Transverse colon (tissue), 4 donors: ENCODE results near the gene RRP1. TPM values are rescaled to one million over a fixed set of nuclear protein-coding genes. Genes with fewer than 3 reads are reported as not detected.

ENCODE experiments used
- DNase-seq: peaks from one replicate; pipeline ENCODE4 v3.0.0-alpha.2; 2019
- H3K27ac ChIP-seq, 4 donors: fragments of 200-600 bp; sonication (generic); 2 replicates each; pipeline ENCODE4 v1.5.1; 2016 to 2018; ENCODE audit warnings: inconsistent platforms in 4 of 4
- H3K27me3 ChIP-seq: fragments of 200-600 bp; sonication (generic); 2 replicates; pipeline ENCODE4 v1.5.1; 2017; ENCODE audit warnings: inconsistent platforms
- H3K36me3 ChIP-seq, 4 donors: fragments of 200-600 bp; sonication (generic); 2 replicates each; pipeline ENCODE4 v1.5.1; 2017 to 2019; ENCODE audit warnings: inconsistent platforms in 4 of 4
- H3K4me1 ChIP-seq, 4 donors: fragments of 200-600 bp; sonication (generic); 2 replicates each; pipeline ENCODE4 v1.5.1; 2017 to 2020; ENCODE audit warnings: inconsistent platforms in 4 of 4
- H3K4me3 ChIP-seq, 4 donors: fragments of 200-600 bp; sonication (generic); 1 replicate in 1 of 4; 2 replicates in 3 of 4; pipeline versions ENCODE4 v1.5.1 to v1.6.1; 2017 to 2019; ENCODE audit warnings: inconsistent platforms in 4 of 4
- H3K9me3 ChIP-seq, 2 donors: fragments of 200-600 bp; sonication (generic); 2 replicates each; pipeline ENCODE4 v1.5.1; 2017 to 2019; ENCODE audit warnings: inconsistent platforms in 2 of 2
- CTCF ChIP-seq, 5 experiments: fragments of 200-600 bp in 3 of 5; fragments of 450-650 bp in 2 of 5; sonication (generic) in 3 of 5; IDR thresholded peaks; 1 replicate in 2 of 5; 2 replicates in 3 of 5; pipeline ENCODE4 v1.5.1; 2016 to 2017; ENCODE audit warnings: antibody characterized with exemption in 5 of 5, inconsistent platforms in 3 of 5, mild to moderate bottlenecking in 2 of 5, moderate library complexity in 1 of 5
- EP300 ChIP-seq: sonication (generic); formaldehyde crosslinking; IDR thresholded peaks from one replicate; pipeline ENCODE4 v1.6.1; 2017; ENCODE audit warnings: antibody characterized with exemption, low read depth
- POLR2A ChIP-seq: fragments of 450-650 bp; IDR thresholded peaks from one replicate; pipeline ENCODE4 v1.6.1; 2016; ENCODE audit warnings: antibody characterized with exemption, mild to moderate bottlenecking, moderate library complexity
- POLR2AphosphoS5 ChIP-seq, 3 donors: sonication (generic); formaldehyde crosslinking; IDR thresholded peaks; one replicate each; pipeline ENCODE4 v1.6.1; 2016; ENCODE audit warnings: antibody characterized with exemption in 3 of 3
- WGBS, 2 donors: methylation state at CpG; one replicate each; pipeline ENCODE4 v1.1.5; 2018; ENCODE audit warnings: low coverage in 1 of 2; 5-methylcytosine and 5-hydroxymethylcytosine counted together
- in situ Hi-C, 4 donors: fragments of 200-750 bp; cut with MboI; loops; one replicate each; pipeline versions ENCODE4 v1.15.0 to v1.15.1; 2017; ENCODE audit warnings: low sequenced_read_pairs in 3 of 4, low pct_ligation_motif_present in 1 of 4, low pct_unique_long_range_greater_than_20kb in 1 of 4
- intact Hi-C: fragments of 100-400 bp; cut with DNase I; formaldehyde crosslinking; loops from one replicate; pipeline ENCODE4 v1.15.1; 2023; ENCODE audit warnings: low total_unique reads
- total RNA-seq, 4 donors: library from RNA; depleted of rRNA; stranded (reverse); fragments of >200 nt; gene quantifications; one replicate each; pipeline ENCODE4 v1.1.0, GENCODE V29; 2016

RRP1 gene
- total RNA-seq, 4 donors from 2014 or later, result 5.2 to 26.1 (median 11.1) TPM

- no peaks in the 10 kb centered on the region for H3K9me3 ChIP-seq
- no peak for DNase-seq
- in situ Hi-C loops (no loop called here), intact Hi-C loops (no loop called here)
- H3K27ac ChIP-seq, result no peak overlapping the region
- peaks cover 0 to 10% (median 1%) of the 10 kb centered on the region in 4 donors for H3K4me1 ChIP-seq
- no peak overlapping the region for H3K4me3 ChIP-seq
- peaks cover 0 to 17% (median 7%) of the 10 kb centered on the region in 4 donors for H3K36me3 ChIP-seq
- TF ChIP-seq CTCF (IDR thresholded peaks at IDR 0.05), result no peak
- TF ChIP-seq EP300, result no peak
- H3K27me3 ChIP-seq, result no peaks in the 10 kb centered on the region
- 90 to 92% methylated on average over 2 to 22 of the region's 22 CpGs for WGBS, 2 donors
Measured at GRCh38 chr21:43760391-43760958, 28.9 kb upstream of the RRP1 start.

- 97% methylated on average over 18 of the region's 18 CpGs; no CpG with 5 or more reads in 1 of the 2 donors for WGBS, 2 donors
- H3K27me3 ChIP-seq, result no peaks in the 10 kb centered on the region
- H3K4me1 ChIP-seq, result peaks cover 0 to 15% (median 1%) of the 10 kb centered on the region in 4 donors
- H3K36me3 ChIP-seq, result peaks cover 0 to 13% (median 0%) of the 10 kb centered on the region in 4 donors
- DNase-seq, result no peak
- intact Hi-C loops, result no loop called here
- in situ Hi-C loops, result no loop called here
- TF ChIP-seq EP300 (no peak), CTCF (IDR thresholded peaks at IDR 0.05) (no peak), POLR2AphosphoS5 (IDR thresholded peaks at IDR 0.05) (no peak)
- H3K4me3 ChIP-seq, result no peak overlapping the region
- no peaks in the 10 kb centered on the region for H3K9me3 ChIP-seq
- H3K27ac ChIP-seq, result no peak overlapping the region
Measured at GRCh38 chr21:43761886-43762285, 27.5 kb upstream of the RRP1 start.

- intact Hi-C loops, result no loop called here
- no peak overlapping the region for H3K4me3 ChIP-seq
- H3K4me1 ChIP-seq, result peaks cover 4 to 17% (median 5%) of the 10 kb centered on the region in 4 donors
- TF ChIP-seq CTCF (IDR thresholded peaks at IDR 0.05) (no peak), POLR2AphosphoS5 (IDR thresholded peaks at IDR 0.05) (no peak), POLR2A (no peak), EP300 (no peak)
- in situ Hi-C loops, result no loop called here
- H3K27me3 ChIP-seq, result no peaks in the 10 kb centered on the region
- DNase-seq, result no peak
- no peaks in the 10 kb centered on the region for H3K9me3 ChIP-seq
- 87 to 88% methylated on average over 4 to 6 of the region's 15 CpGs for WGBS, 2 donors
- H3K27ac ChIP-seq, result no peak overlapping the region
- H3K36me3 ChIP-seq, result peaks cover 0 to 10% (median 0%) of the 10 kb centered on the region in 4 donors
Measured at GRCh38 chr21:43762303-43763128, 26.9 kb upstream of the RRP1 start.

- H3K4me3 ChIP-seq, result no peak overlapping the region
- H3K27me3 ChIP-seq, result no peaks in the 10 kb centered on the region
- H3K9me3 ChIP-seq, result no peaks in the 10 kb centered on the region
- DNase-seq, result no peak
- peaks cover 0 to 6% (median 0%) of the 10 kb centered on the region in 4 donors for H3K36me3 ChIP-seq
- in situ Hi-C loops, result no loop called here
- peaks cover 13 to 26% (median 16%) of the 10 kb centered on the region in 4 donors for H3K4me1 ChIP-seq
- intact Hi-C loops, result no loop called here
- WGBS, 2 donors, result 94% methylated on average over 3 to 10 of the region's 10 CpGs
- H3K27ac ChIP-seq, result no peak overlapping the region
- TF ChIP-seq POLR2AphosphoS5 (IDR thresholded peaks at IDR 0.05), result no peak
- TF ChIP-seq EP300, result no peak
- no peak for TF ChIP-seq CTCF (IDR thresholded peaks at IDR 0.05)
- no peak for TF ChIP-seq POLR2A
Measured at GRCh38 chr21:43763901-43764523, 25.4 kb upstream of the RRP1 start.
